ENCODE measurements around the gene TGM5.

DNA sequence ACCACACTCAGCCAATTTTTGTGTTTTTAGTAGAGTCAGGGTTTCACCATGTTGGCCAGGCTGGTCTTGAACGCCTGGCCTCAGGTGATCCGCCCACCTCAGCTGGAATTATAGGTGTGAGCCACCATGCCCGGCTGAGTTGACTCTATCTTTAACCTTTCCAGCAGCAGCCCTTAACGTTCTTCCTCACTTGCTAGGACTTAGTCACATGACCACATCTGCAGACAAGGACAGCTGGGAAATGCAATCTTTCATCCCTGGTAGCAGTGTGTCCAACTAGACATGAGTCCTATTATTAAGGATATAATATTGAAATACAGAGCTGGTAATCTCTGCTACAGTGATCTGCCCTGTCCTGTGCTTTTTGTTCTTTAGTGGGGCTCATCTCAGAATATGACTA, 45.6 kb upstream of the TGM5 start:
- TF ChIP-seq, protein P1, sequence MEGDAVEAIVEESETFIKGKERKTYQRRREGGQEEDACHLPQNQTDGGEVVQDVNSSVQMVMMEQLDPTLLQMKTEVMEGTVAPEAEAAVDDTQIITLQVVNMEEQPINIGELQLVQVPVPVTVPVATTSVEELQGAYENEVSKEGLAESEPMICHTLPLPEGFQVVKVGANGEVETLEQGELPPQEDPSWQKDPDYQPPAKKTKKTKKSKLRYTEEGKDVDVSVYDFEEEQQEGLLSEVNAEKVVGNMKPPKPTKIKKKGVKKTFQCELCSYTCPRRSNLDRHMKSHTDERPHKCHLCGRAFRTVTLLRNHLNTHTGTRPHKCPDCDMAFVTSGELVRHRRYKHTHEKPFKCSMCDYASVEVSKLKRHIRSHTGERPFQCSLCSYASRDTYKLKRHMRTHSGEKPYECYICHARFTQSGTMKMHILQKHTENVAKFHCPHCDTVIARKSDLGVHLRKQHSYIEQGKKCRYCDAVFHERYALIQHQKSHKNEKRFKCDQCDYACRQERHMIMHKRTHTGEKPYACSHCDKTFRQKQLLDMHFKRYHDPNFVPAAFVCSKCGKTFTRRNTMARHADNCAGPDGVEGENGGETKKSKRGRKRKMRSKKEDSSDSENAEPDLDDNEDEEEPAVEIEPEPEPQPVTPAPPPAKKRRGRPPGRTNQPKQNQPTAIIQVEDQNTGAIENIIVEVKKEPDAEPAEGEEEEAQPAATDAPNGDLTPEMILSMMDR (IDR thresholded peaks at IDR 0.05) = no peak
- TF ChIP-seq POLR2AphosphoS5 (IDR thresholded peaks at IDR 0.05) (no peak), POLR2A (IDR thresholded peaks at IDR 0.05) (no peak), EP300 (IDR thresholded peaks at IDR 0.05) (no peak)

Measured in stomach (tissue), 4 donors.